SU-DHL-6 (cell line): ENCODE data around the gene MAP3K21.
A peak's percentile ranks its signal among the peaks of the same experiment; 100 is the strongest.

Experiments used
- H2AFZ ChIP-seq: fragments of 200-600 bp; sonication (generic); 2 replicates; pipeline ENCODE4 v1.6.1; 2014; ENCODE audit warnings: low read depth, mild to moderate bottlenecking, moderate library complexity, mixed read lengths, antibody characterized with exemption, low read length; ENCODE audit not compliant: severe bottlenecking
- H3F3A ChIP-seq: fragments of 200-600 bp; shearing (Covaris generic); 2 replicates; pipeline ENCODE4 v1.6.0; 2016; ENCODE audit warnings: antibody characterized with exemption, mild to moderate bottlenecking; ENCODE audit not compliant: insufficient read depth
- H3K27ac ChIP-seq: fragments of 200-600 bp; sonication (generic); 2 replicates; pipeline ENCODE4 v1.5.1; 2016; ENCODE audit warnings: low read depth, mild to moderate bottlenecking, low read length, moderate library complexity, mixed read lengths
- H3K27me3 ChIP-seq: fragments of 200-600 bp; sonication (generic), shearing (Covaris generic); 2 replicates; pipeline ENCODE4 v1.6.0; 2014; ENCODE audit warnings: mild to moderate bottlenecking, low read length
- H3K36me3 ChIP-seq: fragments of 200-600 bp; sonication (generic); 2 replicates; pipeline ENCODE4 v1.6.1; 2014; ENCODE audit warnings: mild to moderate bottlenecking, low read length, mixed read lengths
- H3K4me2 ChIP-seq: fragments of 300-600, 200-600 bp; shearing (Covaris generic), sonication (generic); 2 replicates; pipeline ENCODE4 v1.6.0; 2014; ENCODE audit warnings: low read length, low read depth, mild to moderate bottlenecking; ENCODE audit not compliant: poor library complexity, severe bottlenecking
- H3K4me3 ChIP-seq: fragments of 200-600 bp; sonication (generic); 2 replicates; pipeline ENCODE4 v1.5.1; 2014; ENCODE audit warnings: antibody characterized with exemption, low read length, mild to moderate bottlenecking, mixed read lengths; ENCODE audit not compliant: insufficient read depth, poor library complexity, severe bottlenecking
- H3K79me2 ChIP-seq: fragments of 200-600 bp; sonication (generic); 2 replicates; pipeline ENCODE4 v1.6.1; 2014; ENCODE audit warnings: mild to moderate bottlenecking, low read length, moderate library complexity; ENCODE audit not compliant: insufficient read depth
- H3K9ac ChIP-seq: fragments of 200-600 bp; sonication (generic); 2 replicates; pipeline ENCODE4 v1.7.0; 2014; ENCODE audit warnings: mild to moderate bottlenecking, low read length
- H3K9me2 ChIP-seq: fragments of 200-600 bp; sonication (generic); replicated peaks from 2 replicates; pipeline ENCODE4 v1.6.1; 2014; ENCODE audit warnings: low read length; ENCODE audit not compliant: insufficient read depth
- H3K9me3 ChIP-seq: fragments of 200-600 bp; sonication (generic); 2 replicates; pipeline ENCODE4 v1.6.1; 2014; ENCODE audit warnings: low read length, mixed read lengths; ENCODE audit not compliant: insufficient read depth
- H4K20me1 ChIP-seq: fragments of 200-600 bp; sonication (generic); 2 replicates; pipeline ENCODE4 v1.6.1; 2014; ENCODE audit warnings: low read depth, mild to moderate bottlenecking, antibody characterized with exemption, low read length, moderate library complexity, mixed read lengths
- EZH2phosphoT487 ChIP-seq: fragments of 200-600 bp; sonication (generic), shearing (Covaris generic); conservative IDR thresholded peaks from 2 replicates; pipeline ENCODE4 v1.6.1; 2018; ENCODE audit warnings: mild to moderate bottlenecking, antibody characterized with exemption, low read length, moderate library complexity, mixed read lengths
- TF ChIP-seq, protein P1 (sequence below): fragments of 200-600 bp; sonication (generic); IDR thresholded peaks from one replicate; pipeline ENCODE4 v1.5.1; 2017; ENCODE audit warnings: antibody characterized with exemption, mild to moderate bottlenecking, low read length, moderate library complexity; ENCODE audit not compliant: insufficient read depth, poor library complexity, severe bottlenecking

The MAP3K21 gene

DNA sequence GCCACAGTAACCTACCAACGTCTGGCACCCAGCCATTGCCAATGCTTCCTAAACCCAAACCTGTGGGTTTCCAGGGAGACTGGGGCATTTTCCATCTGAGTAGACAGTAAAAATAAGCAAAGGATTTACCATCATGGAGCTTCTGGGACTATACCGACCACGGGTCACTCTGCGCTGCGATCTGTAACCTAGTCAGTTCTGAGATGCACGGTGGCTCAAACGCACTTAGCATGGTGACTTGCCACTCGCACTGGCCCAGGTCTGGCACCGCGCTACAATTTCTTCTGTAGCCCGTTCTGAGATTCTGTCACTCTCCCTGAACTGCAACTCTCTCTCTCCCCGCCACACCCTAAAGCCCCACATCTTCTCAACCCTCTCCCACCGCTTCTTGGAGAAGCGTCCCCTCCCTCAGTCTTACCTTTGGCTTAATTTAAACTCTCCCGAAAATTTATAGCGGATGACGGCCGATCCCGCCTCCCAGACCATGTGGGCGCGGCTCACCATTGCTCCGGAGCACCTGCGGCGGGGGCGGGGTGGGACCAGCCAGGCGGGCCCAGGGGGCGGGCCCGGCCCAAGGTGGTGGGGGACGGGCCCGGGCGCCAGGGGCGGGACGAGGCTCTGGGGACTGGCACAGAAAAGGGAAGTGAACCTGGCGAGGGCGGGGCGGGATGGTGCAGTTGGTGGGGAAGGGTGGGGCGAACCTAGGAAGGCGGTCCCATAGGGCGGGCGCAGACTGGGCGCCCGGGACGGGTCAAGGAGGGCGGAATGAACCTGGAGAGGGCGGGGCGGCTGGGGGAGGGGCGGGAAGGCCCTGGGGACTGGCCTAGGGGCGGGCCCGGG lies 493 bp upstream of the MAP3K21 start:
- H3K4me3 ChIP-seq = peak overlapping the region; percentile 41
- H3F3A ChIP-seq = peaks cover 10% of the 10 kb centered on the region; the same call in 1 of the 2 replicates
- H3K9ac ChIP-seq = no peak overlapping the region
- no peak overlapping the region for H3K27ac ChIP-seq
- H4K20me1 ChIP-seq = no peaks in the 10 kb centered on the region
- no peaks in the 10 kb centered on the region for H3K9me2 ChIP-seq
- H3K27me3 ChIP-seq = no peaks in the 10 kb centered on the region
- peak overlapping the region; percentile 57 for H3K4me2 ChIP-seq
- no peaks in the 10 kb centered on the region for H3K9me3 ChIP-seq
- H2AFZ ChIP-seq = peak overlapping the region; percentile 88
- TF ChIP-seq, protein P1, sequence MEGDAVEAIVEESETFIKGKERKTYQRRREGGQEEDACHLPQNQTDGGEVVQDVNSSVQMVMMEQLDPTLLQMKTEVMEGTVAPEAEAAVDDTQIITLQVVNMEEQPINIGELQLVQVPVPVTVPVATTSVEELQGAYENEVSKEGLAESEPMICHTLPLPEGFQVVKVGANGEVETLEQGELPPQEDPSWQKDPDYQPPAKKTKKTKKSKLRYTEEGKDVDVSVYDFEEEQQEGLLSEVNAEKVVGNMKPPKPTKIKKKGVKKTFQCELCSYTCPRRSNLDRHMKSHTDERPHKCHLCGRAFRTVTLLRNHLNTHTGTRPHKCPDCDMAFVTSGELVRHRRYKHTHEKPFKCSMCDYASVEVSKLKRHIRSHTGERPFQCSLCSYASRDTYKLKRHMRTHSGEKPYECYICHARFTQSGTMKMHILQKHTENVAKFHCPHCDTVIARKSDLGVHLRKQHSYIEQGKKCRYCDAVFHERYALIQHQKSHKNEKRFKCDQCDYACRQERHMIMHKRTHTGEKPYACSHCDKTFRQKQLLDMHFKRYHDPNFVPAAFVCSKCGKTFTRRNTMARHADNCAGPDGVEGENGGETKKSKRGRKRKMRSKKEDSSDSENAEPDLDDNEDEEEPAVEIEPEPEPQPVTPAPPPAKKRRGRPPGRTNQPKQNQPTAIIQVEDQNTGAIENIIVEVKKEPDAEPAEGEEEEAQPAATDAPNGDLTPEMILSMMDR = no peak
- no peak for TF ChIP-seq EZH2phosphoT487
- no peaks in the 10 kb centered on the region for H3K36me3 ChIP-seq
- no peaks in the 10 kb centered on the region for H3K79me2 ChIP-seq

DNA sequence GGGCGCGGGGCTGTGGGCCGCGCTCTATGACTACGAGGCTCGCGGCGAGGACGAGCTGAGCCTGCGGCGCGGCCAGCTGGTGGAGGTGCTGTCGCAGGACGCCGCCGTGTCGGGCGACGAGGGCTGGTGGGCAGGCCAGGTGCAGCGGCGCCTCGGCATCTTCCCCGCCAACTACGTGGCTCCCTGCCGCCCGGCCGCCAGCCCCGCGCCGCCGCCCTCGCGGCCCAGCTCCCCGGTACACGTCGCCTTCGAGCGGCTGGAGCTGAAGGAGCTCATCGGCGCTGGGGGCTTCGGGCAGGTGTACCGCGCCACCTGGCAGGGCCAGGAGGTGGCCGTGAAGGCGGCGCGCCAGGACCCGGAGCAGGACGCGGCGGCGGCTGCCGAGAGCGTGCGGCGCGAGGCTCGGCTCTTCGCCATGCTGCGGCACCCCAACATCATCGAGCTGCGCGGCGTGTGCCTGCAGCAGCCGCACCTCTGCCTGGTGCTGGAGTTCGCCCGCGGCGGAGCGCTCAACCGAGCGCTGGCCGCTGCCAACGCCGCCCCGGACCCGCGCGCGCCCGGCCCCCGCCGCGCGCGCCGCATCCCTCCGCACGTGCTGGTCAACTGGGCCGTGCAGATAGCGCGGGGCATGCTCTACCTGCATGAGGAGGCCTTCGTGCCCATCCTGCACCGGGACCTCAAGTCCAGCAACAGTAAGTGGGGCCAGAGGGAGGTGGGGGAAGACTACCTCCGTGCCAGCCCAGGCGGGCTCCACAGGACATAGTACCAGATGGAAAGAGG lies 808 bp downstream of the MAP3K21 start:
- Histone ChIP-seq H2AFZ (peak overlapping the region; percentile 93), H3K4me3 (peak overlapping the region; percentile 69), H3K27ac (no peak overlapping the region), H3K9me3 (no peaks in the 10 kb centered on the region), H4K20me1 (no peaks in the 10 kb centered on the region), H3F3A (peaks cover 10% of the 10 kb centered on the region; the same call in 1 of the 2 replicates), H3K9ac (peak overlapping the region; percentile 65), H3K4me2 (peak overlapping the region; percentile 83), H3K79me2 (no peaks in the 10 kb centered on the region), H3K36me3 (no peaks in the 10 kb centered on the region), H3K9me2 (no peaks in the 10 kb centered on the region), H3K27me3 (no peaks in the 10 kb centered on the region)
- TF ChIP-seq, protein P1 = no peak
- TF ChIP-seq EZH2phosphoT487 = no peak

DNA sequence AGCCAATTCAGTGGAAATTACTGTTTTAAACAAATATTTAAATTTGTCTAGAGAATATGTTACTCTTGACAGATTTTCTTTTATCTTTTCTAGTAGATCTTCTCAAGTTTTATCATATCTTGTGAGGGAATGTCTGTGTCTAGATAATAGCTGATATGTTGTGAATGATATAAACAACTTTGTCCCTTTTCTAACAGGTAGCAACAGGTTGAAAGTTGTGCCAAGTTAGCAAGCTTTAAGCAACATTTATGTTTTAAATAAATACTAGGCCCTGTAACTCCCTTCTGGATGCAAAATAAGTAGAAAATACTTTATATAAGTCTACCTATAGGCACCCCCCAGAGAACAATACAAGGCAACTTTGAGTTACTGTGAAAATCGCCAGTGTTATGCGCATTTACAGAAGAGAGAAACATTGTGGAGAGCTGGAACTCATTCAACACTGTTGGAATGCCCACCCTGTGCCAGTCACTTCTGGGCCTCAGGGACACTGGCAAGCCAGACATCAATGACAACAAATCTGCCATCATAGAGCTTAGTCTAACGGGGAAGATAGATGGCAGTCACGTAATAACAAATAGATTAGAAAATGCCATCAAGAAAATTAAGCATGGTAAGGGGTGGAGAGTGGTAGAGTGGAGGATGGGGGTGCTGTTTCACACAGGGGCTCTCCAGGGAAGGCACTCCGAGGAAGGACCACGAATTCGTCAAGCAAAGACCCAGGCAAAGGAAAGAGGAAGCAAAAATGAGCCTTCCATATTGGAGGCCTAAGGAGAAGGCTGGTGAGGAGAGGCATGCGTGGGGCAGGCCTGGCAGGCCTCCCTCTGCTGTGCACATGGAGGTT lies 4.4 kb downstream of the MAP3K21 start:
- no peaks in the 10 kb centered on the region for H3K79me2 ChIP-seq

More for the DNA sequence above, 4.4 kb downstream of the MAP3K21 start:
- Histone ChIP-seq H3K9me3 (no peaks in the 10 kb centered on the region), H4K20me1 (no peaks in the 10 kb centered on the region), H3K4me3 (no peak overlapping the region), H3K36me3 (no peaks in the 10 kb centered on the region), H3F3A (no peaks in the 10 kb centered on the region), H3K27ac (no peak overlapping the region), H3K27me3 (no peaks in the 10 kb centered on the region), H2AFZ (no peak overlapping the region), H3K4me2 (no peak overlapping the region), H3K9ac (no peak overlapping the region), H3K9me2 (no peaks in the 10 kb centered on the region)
- TF ChIP-seq, protein P1 = no peak
- no peak for TF ChIP-seq EZH2phosphoT487
